IMR-90 (cell line): Measurements from ENCODE around the gene NTRK2. TPM values are rescaled to one million over a fixed set of nuclear protein-coding genes. Genes with fewer than 3 reads are reported as not detected.

Experiments used
- ATAC-seq: fragments of 200-7000 bp; cut with Tn5 transposase; 2 replicates; pipeline ENCODE4 v1.9.1; 2020; ENCODE audit warnings: low read depth, mild to moderate bottlenecking, moderate library complexity
- BruUV-seq: library from RNA; stranded (reverse); fragments of 400-500 nt; replicated peaks from 2 replicates; lab custom pipeline; 2021; lab: Mats Ljungman, UMichigan
- CTCF ChIA-PET: fragments of 300-600 bp; formaldehyde crosslinking; extraction: SDS; loops from one replicate; lab custom pipeline; 2021; ENCODE audit warnings: antibody characterized with exemption; lab: Yijun Ruan, JAX
- POLR2A ChIA-PET: fragments of 300-600 bp; sonication (Branson Sonifier 250); formaldehyde crosslinking; loops from one replicate; lab custom pipeline; 2022; ENCODE audit warnings: antibody characterized with exemption; ENCODE audit not compliant: unreplicated experiment; lab: Charles Lee
- DNase-seq: peaks from one replicate; pipeline ENCODE4 v3.0.0; 2013
- H2AFZ ChIP-seq: replicated peaks from 2 replicates; pipeline ENCODE3; 2013; ENCODE audit warnings: low read length, mild to moderate bottlenecking; ENCODE audit not compliant: poor library complexity
- H2AK5ac ChIP-seq: 2 replicates; pipeline ENCODE4 v1.6.1; 2013; ENCODE audit warnings: low read depth, low read length, inconsistent platforms
- H2AK9ac ChIP-seq: replicated peaks from 2 replicates; pipeline ENCODE3; 2013; ENCODE audit warnings: mild to moderate bottlenecking, low read depth, low read length, moderate library complexity; ENCODE audit not compliant: poor library complexity
- H2BK120ac ChIP-seq: 2 replicates; pipeline ENCODE4 v1.6.1; 2013; ENCODE audit warnings: low read depth, low read length, inconsistent platforms
- H2BK15ac ChIP-seq: 3 replicates; pipeline ENCODE4 v1.6.1; 2013; ENCODE audit warnings: low read depth, low read length, inconsistent platforms
- H2BK20ac ChIP-seq: 2 replicates; pipeline ENCODE4 v1.6.1; 2013; ENCODE audit warnings: low read depth, mild to moderate bottlenecking, inconsistent platforms, low read length, moderate library complexity
- H2BK5ac ChIP-seq: 2 replicates; pipeline ENCODE4 v1.6.1; 2013; ENCODE audit warnings: mild to moderate bottlenecking, low read depth, low read length, inconsistent platforms; ENCODE audit not compliant: poor library complexity, severe bottlenecking
- H3K14ac ChIP-seq: replicated peaks from 2 replicates; pipeline ENCODE4 v1.6.1; 2013; ENCODE audit warnings: low read depth, low read length, inconsistent platforms
- H3K18ac ChIP-seq: 2 replicates; pipeline ENCODE4 v1.6.1; 2013; ENCODE audit warnings: low read depth, low read length, control low read depth
- H3K23ac ChIP-seq: 2 replicates; pipeline ENCODE4 v1.6.1; 2013; ENCODE audit warnings: low read depth, low read length, inconsistent platforms
- H3K27ac ChIP-seq: 2 replicates; pipeline ENCODE4 v1.5.1; 2013; ENCODE audit warnings: mild to moderate bottlenecking, control low read depth, low read length; ENCODE audit not compliant: insufficient read depth
- H3K27me3 ChIP-seq: 2 replicates; pipeline ENCODE4 v1.6.1; 2013; ENCODE audit warnings: low read length; ENCODE audit not compliant: control insufficient read depth, insufficient read depth
- H3K36me3 ChIP-seq: 2 replicates; pipeline ENCODE4 v1.6.1; 2013; ENCODE audit warnings: low read length, mixed read lengths; ENCODE audit not compliant: control insufficient read depth, insufficient read depth
- H3K4ac ChIP-seq: 2 replicates; pipeline ENCODE4 v1.6.1; 2013; ENCODE audit warnings: low read depth, low read length, inconsistent platforms
- H3K4me1 ChIP-seq: 2 replicates; pipeline ENCODE4 v1.6.1; 2013; ENCODE audit warnings: low read length, mixed read lengths; ENCODE audit not compliant: control insufficient read depth, insufficient read depth
- H3K4me2 ChIP-seq: 2 replicates; pipeline ENCODE4 v1.6.1; 2013; ENCODE audit warnings: low read depth, mild to moderate bottlenecking, control low read depth, low read length, moderate library complexity
- H3K4me3 ChIP-seq: 2 replicates; pipeline ENCODE4 v1.5.1; 2013; ENCODE audit warnings: low read depth, mild to moderate bottlenecking, control low read depth, low read length, moderate library complexity; ENCODE audit not compliant: insufficient read depth
- H3K56ac ChIP-seq: 2 replicates; pipeline ENCODE4 v1.6.1; 2013; ENCODE audit warnings: low read length, inconsistent platforms; ENCODE audit not compliant: insufficient read depth; ENCODE audit errors: extremely low read depth
- H3K79me1 ChIP-seq, 2 experiments: 2 replicates each; pipeline ENCODE4 v1.6.1; 2013; ENCODE audit warnings: low read length in 2 of 2, inconsistent platforms in 1 of 2, low read depth in 1 of 2
- H3K9ac ChIP-seq: 2 replicates; pipeline ENCODE4 v1.6.1; 2013; ENCODE audit warnings: low read depth, low read length, control low read depth
- H3K9me1 ChIP-seq: 2 replicates; pipeline ENCODE4 v1.6.1; 2013; ENCODE audit warnings: low read length, inconsistent platforms; ENCODE audit not compliant: insufficient read depth
- H3K9me3 ChIP-seq: 2 replicates; pipeline ENCODE4 v1.6.1; 2013; ENCODE audit warnings: low read length; ENCODE audit not compliant: control insufficient read depth, insufficient read depth
- H4K20me1 ChIP-seq: 2 replicates; pipeline ENCODE4 v1.6.1; 2013; ENCODE audit warnings: low read length, inconsistent platforms; ENCODE audit not compliant: insufficient read depth
- H4K5ac ChIP-seq: 2 replicates; pipeline ENCODE4 v1.6.1; 2013; ENCODE audit warnings: mild to moderate bottlenecking, low read depth, low read length, control low read depth
- H4K8ac ChIP-seq, 2 experiments: 2 replicates each; pipeline ENCODE4 v1.6.1; 2013; ENCODE audit warnings: low read depth in 2 of 2, low read length in 2 of 2, control low read depth in 1 of 2, inconsistent platforms in 1 of 2
- H4K91ac ChIP-seq: 2 replicates; pipeline ENCODE4 v1.6.1; 2013; ENCODE audit warnings: low read depth, low read length, inconsistent platforms; ENCODE audit not compliant: insufficient read depth
- CEBPB ChIP-seq: IDR thresholded peaks from 2 replicates; pipeline ENCODE4 v1.6.1; 2012; ENCODE audit warnings: low read depth, low read length, improper control_type of control experiment
- WGBS, 2 experiments: methylation state at CpG; one replicate each; pipeline versions ENCODE4 v1.1.5 to v1.1.7; 2013; ENCODE audit warnings: missing lambda C conversion rate in 2 of 2; ENCODE audit not compliant: insufficient read length in 1 of 2; ENCODE audit errors: extremely low coverage in 2 of 2; 5-methylcytosine and 5-hydroxymethylcytosine counted together
- dilution Hi-C: fragments of 300-500 bp; cut with HindIII; formaldehyde crosslinking; loops from one replicate; pipeline ENCODE4 v1.14.3; 2018; ENCODE audit warnings: low sequenced_read_pairs; ENCODE audit not compliant: unreplicated experiment
- in situ Hi-C: fragments of 300-500 bp; cut with MboI; formaldehyde crosslinking; loops from 3 replicates; pipeline ENCODE4 v1.14.3; 2019; ENCODE audit warnings: low sequenced_read_pairs, inconsistent platforms, mixed read lengths
- intact Hi-C: fragments of 100-400 bp; cut with micrococcal nuclease; formaldehyde crosslinking; loops from 2 replicates; pipeline ENCODE4 v1.10.0; 2022
- polyA plus RNA-seq, 3 experiments: library from polyadenylated mRNA; depleted of rRNA; stranded (reverse); fragments of >200 nt; gene quantifications; 2 replicates each; pipeline ENCODE4 v1.2.3, GENCODE V29; 2012; ENCODE audit warnings: low replicate concordance in 1 of 3
- total RNA-seq: library from RNA; depleted of rRNA; stranded (reverse); fragments of >200 nt; gene quantifications from 2 replicates; pipeline ENCODE4 v1.2.3, GENCODE V29; 2012

NTRK2 gene
- total and polyA plus RNA-seq, 2 of the 4 experiments (the other 2 are of a cell fraction) = under 0.01 to 0.02 TPM

- no peak overlapping the region for H4K5ac ChIP-seq
- in situ Hi-C loops = no loop called here
- 0 out of 2 replicates have a peak, but pooled peaks cover 3% of the 10 kb centered on the region for H3K9me3 ChIP-seq
- H3K9ac ChIP-seq = no peak overlapping the region
- no peak overlapping the region for H3K27ac ChIP-seq
- H2AK9ac ChIP-seq = no peak overlapping the region
- no peaks in the 10 kb centered on the region for H3K9me1 ChIP-seq
- 42% methylated on average over 2 of the region's 10 CpGs; no CpG with 5 or more reads in 1 of the 2 experiments for WGBS, 2 experiments
- DNase-seq (no peak), ATAC-seq (no peak)
- ChIA-PET POLR2A (no interaction called here), CTCF (interaction anchor here (0.6 kb wide), 3 partner anchors 80 to 451 kb away, joined by 3 to 5 read pairs (median 3); no protein-coding TSS in a partner anchor)
- no peak for TF ChIP-seq CEBPB
- H3K4me2 ChIP-seq = no peak overlapping the region
- no peaks in the 10 kb centered on the region for H3K79me1 ChIP-seq
- H4K20me1 ChIP-seq = no peaks in the 10 kb centered on the region
- no peak overlapping the region for H2BK5ac ChIP-seq
- no peaks in the 10 kb centered on the region for H3K4me1 ChIP-seq
- no peak overlapping the region for H4K8ac ChIP-seq
- H3K14ac ChIP-seq = no peak overlapping the region
- no peak overlapping the region for H3K4ac ChIP-seq
- no peak overlapping the region for H3K18ac ChIP-seq
- no peak overlapping the region for H2AFZ ChIP-seq
- H4K91ac ChIP-seq = no peak overlapping the region
- no TSS peak for BruUV-seq
- H3K36me3 ChIP-seq = no peaks in the 10 kb centered on the region
- no peaks in the 10 kb centered on the region for H3K27me3 ChIP-seq
- H2BK120ac ChIP-seq = no peak overlapping the region
- intact Hi-C loops = no loop called here
- dilution Hi-C loops = no loop called here
- no peak overlapping the region for H2BK15ac ChIP-seq
- H3K56ac ChIP-seq = no peak overlapping the region
- no peak overlapping the region for H3K23ac ChIP-seq
- no peak overlapping the region for H3K4me3 ChIP-seq
- no peak overlapping the region for H2BK20ac ChIP-seq
- H2AK5ac ChIP-seq = no peak overlapping the region
Observed at GRCh38 chr9:84794981-84795637, 125.6 kb downstream of the NTRK2 start.
